ENCODE results near the gene AKAP6.

Gene AKAP6

GRCh38 chr14:32820682-32821081 is 491.6 kb downstream of the AKAP6 start:
- Histone ChIP-seq H4K20me1 (ENCODE audit: insufficient read depth) (no peaks in the 10 kb centered on the region), H3K4me1 (ENCODE audit: low read depth, poor library complexity, severe bottlenecking) (no peaks in the 10 kb centered on the region), H3K4me2 (no peak overlapping the region), H3K79me2 (ENCODE audit: insufficient read depth, low read depth) (no peaks in the 10 kb centered on the region), H3K36me3 (ENCODE audit: insufficient read depth) (no peaks in the 10 kb centered on the region), H3K4me3 (IDR thresholded peaks at IDR 0.05; ENCODE audit: insufficient read depth, low read depth, low read length) (no peak overlapping the region), H3K27ac (no peak overlapping the region), H2AFZ (ENCODE audit: low read depth) (no peak overlapping the region), H3K9ac (no peak overlapping the region), H3K27me3 (ENCODE audit: insufficient read depth, low read depth) (no peaks in the 10 kb centered on the region)
- no peak for TF ChIP-seq CTCF (conservative IDR thresholded peaks at IDR 0.05; ENCODE audit: low read depth, low read length)

- no peak for TF ChIP-seq CTCF (conservative IDR thresholded peaks at IDR 0.05; ENCODE audit: low read depth, low read length)
- Histone ChIP-seq H2AFZ (ENCODE audit: low read depth) (no peak overlapping the region), H4K20me1 (ENCODE audit: insufficient read depth) (no peaks in the 10 kb centered on the region)
These were observed 493.0 kb downstream of the AKAP6 start for GRCh38 chr14:32821964-32822653.

GRCh38 chr14:32823706-32824105 is 494.6 kb downstream of the AKAP6 start:
- H2AFZ ChIP-seq (ENCODE audit: low read depth), result no peak overlapping the region
- H3K36me3 ChIP-seq (ENCODE audit: insufficient read depth), result no peaks in the 10 kb centered on the region
- no peaks in the 10 kb centered on the region for H4K20me1 ChIP-seq (ENCODE audit: insufficient read depth)
- no peak overlapping the region for H3K27ac ChIP-seq
- H3K79me2 ChIP-seq (ENCODE audit: insufficient read depth, low read depth), result no peaks in the 10 kb centered on the region
- no peaks in the 10 kb centered on the region for H3K27me3 ChIP-seq (ENCODE audit: insufficient read depth, low read depth)
- no peak for TF ChIP-seq CTCF (conservative IDR thresholded peaks at IDR 0.05; ENCODE audit: low read depth, low read length)
- no peak overlapping the region for H3K9ac ChIP-seq
- no peak overlapping the region for H3K4me2 ChIP-seq
- H3K4me1 ChIP-seq (ENCODE audit: low read depth, poor library complexity, severe bottlenecking), result no peaks in the 10 kb centered on the region
- H3K4me3 ChIP-seq (IDR thresholded peaks at IDR 0.05; ENCODE audit: insufficient read depth, low read depth, low read length), result no peak overlapping the region

More at GRCh38 chr14:32821964-32822653, 493.0 kb downstream of the AKAP6 start:
- Histone ChIP-seq H3K27ac (no peak overlapping the region), H3K4me3 (IDR thresholded peaks at IDR 0.05; ENCODE audit: insufficient read depth, low read depth, low read length) (no peak overlapping the region), H3K27me3 (ENCODE audit: insufficient read depth, low read depth) (no peaks in the 10 kb centered on the region), H3K36me3 (ENCODE audit: insufficient read depth) (no peaks in the 10 kb centered on the region), H3K4me1 (ENCODE audit: low read depth, poor library complexity, severe bottlenecking) (no peaks in the 10 kb centered on the region), H3K4me2 (no peak overlapping the region), H3K79me2 (ENCODE audit: insufficient read depth, low read depth) (no peaks in the 10 kb centered on the region), H3K9ac (no peak overlapping the region)

- TF ChIP-seq CTCF (conservative IDR thresholded peaks at IDR 0.05; ENCODE audit: low read depth, low read length), result no peak
- H2AFZ ChIP-seq (ENCODE audit: low read depth), result no peak overlapping the region
- H3K9ac ChIP-seq, result no peak overlapping the region
- no peak overlapping the region for H3K4me3 ChIP-seq (IDR thresholded peaks at IDR 0.05; ENCODE audit: insufficient read depth, low read depth, low read length)
- H3K27ac ChIP-seq, result no peak overlapping the region
- no peaks in the 10 kb centered on the region for H3K79me2 ChIP-seq (ENCODE audit: insufficient read depth, low read depth)
- no peaks in the 10 kb centered on the region for H3K27me3 ChIP-seq (ENCODE audit: insufficient read depth, low read depth)
- no peaks in the 10 kb centered on the region for H3K4me1 ChIP-seq (ENCODE audit: low read depth, poor library complexity, severe bottlenecking)
- no peak overlapping the region for H3K4me2 ChIP-seq
- H4K20me1 ChIP-seq (ENCODE audit: insufficient read depth), result no peaks in the 10 kb centered on the region
- no peaks in the 10 kb centered on the region for H3K36me3 ChIP-seq (ENCODE audit: insufficient read depth)
These were observed 495.1 kb downstream of the AKAP6 start for GRCh38 chr14:32824195-32824594.

Data from KMS-11 (cell line).